Stimulated activated CD4-positive, alpha-beta T cell treated with anti-CD3 and anti-CD28 coated beads, Interleukin-1b, Interleukin-23, amount 100 ng/mL, for 4 hours (primary cell): ENCODE data around the gene LHFPL2.
"Not testable (repeated sequence)": the region's sequence is repeated elsewhere in the genome, so short reads cannot be mapped to it uniquely, and the experiment has no call there.

Experiments
- DNase-seq, 2 donors: peaks; one replicate each; pipeline ENCODE4 v3.0.0-alpha.2; 2020; ENCODE audit warnings: low read depth in 2 of 2

LHFPL2 gene

GRCh38 chr5:78467752-78468357, 180.7 kb downstream of the LHFPL2 start:
- no peak for DNase-seq

GRCh38 chr5:78467140-78467539, 181.4 kb downstream of the LHFPL2 start:
- DNase-seq = no peak

- DNase-seq = no peak
These were observed 189.7 kb downstream of the LHFPL2 start for GRCh38 chr5:78458843-78459242.

GRCh38 chr5:78457507-78457906, 191.1 kb downstream of the LHFPL2 start:
- not testable (repeated sequence) for DNase-seq

GRCh38 chr5:78449103-78449502, 199.5 kb downstream of the LHFPL2 start:
- DNase-seq = no peak

- no peak for DNase-seq
These were observed 200.7 kb downstream of the LHFPL2 start for GRCh38 chr5:78447775-78448424.
